ENCODE results near the gene SPINK4.

DNA sequence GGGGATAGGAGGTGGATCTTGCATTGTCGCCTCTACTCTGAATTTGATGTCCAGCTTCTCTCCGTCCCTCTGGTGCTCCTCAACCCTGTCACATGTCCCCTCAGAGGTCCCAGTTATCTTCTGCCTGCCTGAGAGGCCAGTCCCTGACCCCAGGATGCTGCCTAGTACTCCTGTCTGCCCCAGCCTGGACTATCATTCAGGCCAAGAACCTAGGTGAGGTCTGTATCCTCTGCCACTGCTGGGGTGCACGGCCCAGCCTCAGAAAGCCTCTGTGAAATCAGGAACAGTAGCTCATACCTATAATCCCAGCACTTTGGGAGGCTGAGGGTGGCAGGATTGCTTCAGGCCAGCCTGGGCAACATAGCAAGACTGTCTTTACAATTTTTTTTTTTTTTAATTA lies 8.6 kb downstream of the SPINK4 start:
- TF ChIP-seq CTCF (IDR thresholded peaks at IDR 0.05; ENCODE audit: borderline replicate concordance, extremely low read depth, low read length, poor library complexity, severe bottlenecking), result no peak
- TF ChIP-seq EZH2 (IDR thresholded peaks at IDR 0.05; ENCODE audit: borderline replicate concordance, low read depth, low read length, severe bottlenecking), result no peak
